SK-N-SH treated with all-trans-retinoic acid at 6 μM for 48 hours (cell line): ENCODE data around the gene BCL3.

Experiments used
- ARNTL ChIP-seq: fragments of 450-650 bp; formaldehyde crosslinking; IDR thresholded peaks from 2 replicates; pipeline ENCODE4 v1.5.0; 2020; ENCODE audit warnings: low read depth, mild to moderate bottlenecking, moderate library complexity, borderline replicate concordance
- ESRRG ChIP-seq: fragments of 250-450 bp; sonication (Bioruptor Pico); IDR thresholded peaks from 2 replicates; pipeline ENCODE4 v1.6.1; 2021; ENCODE audit warnings: mild to moderate bottlenecking
- ISL1 ChIP-seq: fragments of 250-450 bp; sonication (Bioruptor Pico); IDR thresholded peaks from 2 replicates; pipeline ENCODE4 v2.1.2; 2022; ENCODE audit warnings: mild to moderate bottlenecking, moderate library complexity
- PPARA ChIP-seq: fragments of 250-450 bp; sonication (Bioruptor Pico); IDR thresholded peaks from 2 replicates; pipeline ENCODE4 v1.5.0; 2020; ENCODE audit warnings: mild to moderate bottlenecking, borderline replicate concordance
- RARB ChIP-seq: fragments of 250-450 bp; sonication (Bioruptor Pico); IDR thresholded peaks from 2 replicates; pipeline ENCODE4 v1.8.0; 2021; ENCODE audit warnings: mild to moderate bottlenecking, moderate library complexity
- TOX ChIP-seq: fragments of 250-450 bp; sonication (Bioruptor Pico); IDR thresholded peaks from 2 replicates; pipeline ENCODE4 v1.8.0; 2021; ENCODE audit warnings: mild to moderate bottlenecking, moderate library complexity, borderline replicate concordance
- ZFP3 ChIP-seq: fragments of 250-450 bp; sonication (Bioruptor Pico); IDR thresholded peaks from 2 replicates; pipeline ENCODE4 v1.5.0; 2020; ENCODE audit warnings: mild to moderate bottlenecking, moderate library complexity
- ZFP30 ChIP-seq: fragments of 450-650 bp; formaldehyde crosslinking; IDR thresholded peaks from 2 replicates; pipeline ENCODE4 v1.5.0; 2022; ENCODE audit warnings: mild to moderate bottlenecking, moderate library complexity
- ZNF565 ChIP-seq: fragments of 450-650 bp; formaldehyde crosslinking; conservative IDR thresholded peaks from 2 replicates; pipeline ENCODE4 v1.5.0; 2020; ENCODE audit warnings: low read depth, mild to moderate bottlenecking, moderate library complexity
- ZNF70 ChIP-seq: fragments of 450-650 bp; formaldehyde crosslinking; IDR thresholded peaks from 2 replicates; pipeline ENCODE4 v1.5.0; 2020; ENCODE audit warnings: mild to moderate bottlenecking, moderate library complexity
- TF ChIP-seq, protein P1 (sequence below): fragments of 250-450 bp; sonication (Bioruptor Pico); IDR thresholded peaks from 2 replicates; pipeline ENCODE4 v1.8.0; 2020; ENCODE audit warnings: mild to moderate bottlenecking, moderate library complexity, borderline replicate concordance
- TF ChIP-seq, protein P2 (sequence below): fragments of 250-450 bp; sonication (Bioruptor Pico); IDR thresholded peaks from 2 replicates; pipeline ENCODE4 v1.5.1; 2021; ENCODE audit warnings: mild to moderate bottlenecking, moderate library complexity
- TF ChIP-seq, protein P3 (sequence below): fragments of 250-450 bp; sonication (Bioruptor Pico); IDR thresholded peaks from 2 replicates; pipeline ENCODE4 v1.8.0; 2021; ENCODE audit warnings: low read depth, mild to moderate bottlenecking, moderate library complexity, borderline replicate concordance

DNA sequence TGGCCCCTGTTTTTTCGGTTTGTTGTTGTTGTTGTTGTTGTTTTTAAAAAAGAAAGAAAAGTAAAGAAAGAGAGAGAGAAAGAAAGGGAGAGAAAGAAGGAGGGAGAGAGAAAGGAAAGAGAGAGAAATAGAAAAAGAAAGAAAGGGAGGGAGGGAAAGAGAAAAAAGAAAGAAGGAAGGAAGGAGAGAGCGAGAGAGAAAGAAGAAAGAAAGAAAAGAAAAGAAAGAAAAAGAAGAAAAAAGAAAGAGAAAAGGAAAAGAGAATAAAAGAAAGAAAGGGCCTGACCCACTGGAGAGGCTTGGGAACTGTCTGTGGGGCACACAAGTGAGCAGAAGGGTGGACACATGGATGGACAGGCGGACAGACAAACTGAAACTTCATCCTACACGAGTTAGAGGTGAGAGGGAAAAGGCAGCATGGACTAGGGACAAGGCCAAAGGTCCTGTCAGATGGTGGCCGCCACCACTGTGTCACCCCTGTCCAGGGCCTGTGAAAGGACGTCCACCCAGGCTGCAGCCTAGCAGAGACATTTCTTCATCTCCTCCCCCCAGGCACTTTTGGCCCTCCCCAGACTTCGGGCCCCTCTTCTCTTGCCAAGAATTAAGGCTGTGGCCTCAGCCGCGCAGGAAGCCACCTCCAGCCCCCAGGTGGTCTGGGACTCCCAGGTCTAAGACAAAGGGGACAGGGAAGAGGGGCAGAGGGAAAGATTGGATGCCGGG, 51.3 kb downstream of the BCL3 start:
- TF ChIP-seq ARNTL (CRISPR knock-in tag) (no peak), ZFP3 (CRISPR knock-in tag) (no peak), TOX (CRISPR knock-in tag) (no peak), ZNF70 (CRISPR knock-in tag) (no peak), ESRRG (CRISPR knock-in tag) (no peak), ISL1 (CRISPR knock-in tag) (no peak), PPARA (CRISPR knock-in tag) (no peak), RARB (CRISPR knock-in tag) (no peak), ZNF565 (CRISPR knock-in tag) (no peak), ZFP30 (no peak)
- TF ChIP-seq, protein P1, sequence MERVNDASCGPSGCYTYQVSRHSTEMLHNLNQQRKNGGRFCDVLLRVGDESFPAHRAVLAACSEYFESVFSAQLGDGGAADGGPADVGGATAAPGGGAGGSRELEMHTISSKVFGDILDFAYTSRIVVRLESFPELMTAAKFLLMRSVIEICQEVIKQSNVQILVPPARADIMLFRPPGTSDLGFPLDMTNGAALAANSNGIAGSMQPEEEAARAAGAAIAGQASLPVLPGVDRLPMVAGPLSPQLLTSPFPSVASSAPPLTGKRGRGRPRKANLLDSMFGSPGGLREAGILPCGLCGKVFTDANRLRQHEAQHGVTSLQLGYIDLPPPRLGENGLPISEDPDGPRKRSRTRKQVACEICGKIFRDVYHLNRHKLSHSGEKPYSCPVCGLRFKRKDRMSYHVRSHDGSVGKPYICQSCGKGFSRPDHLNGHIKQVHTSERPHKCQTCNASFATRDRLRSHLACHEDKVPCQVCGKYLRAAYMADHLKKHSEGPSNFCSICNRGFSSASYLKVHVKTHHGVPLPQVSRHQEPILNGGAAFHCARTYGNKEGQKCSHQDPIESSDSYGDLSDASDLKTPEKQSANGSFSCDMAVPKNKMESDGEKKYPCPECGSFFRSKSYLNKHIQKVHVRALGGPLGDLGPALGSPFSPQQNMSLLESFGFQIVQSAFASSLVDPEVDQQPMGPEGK = no peak
- TF ChIP-seq, protein P2, sequence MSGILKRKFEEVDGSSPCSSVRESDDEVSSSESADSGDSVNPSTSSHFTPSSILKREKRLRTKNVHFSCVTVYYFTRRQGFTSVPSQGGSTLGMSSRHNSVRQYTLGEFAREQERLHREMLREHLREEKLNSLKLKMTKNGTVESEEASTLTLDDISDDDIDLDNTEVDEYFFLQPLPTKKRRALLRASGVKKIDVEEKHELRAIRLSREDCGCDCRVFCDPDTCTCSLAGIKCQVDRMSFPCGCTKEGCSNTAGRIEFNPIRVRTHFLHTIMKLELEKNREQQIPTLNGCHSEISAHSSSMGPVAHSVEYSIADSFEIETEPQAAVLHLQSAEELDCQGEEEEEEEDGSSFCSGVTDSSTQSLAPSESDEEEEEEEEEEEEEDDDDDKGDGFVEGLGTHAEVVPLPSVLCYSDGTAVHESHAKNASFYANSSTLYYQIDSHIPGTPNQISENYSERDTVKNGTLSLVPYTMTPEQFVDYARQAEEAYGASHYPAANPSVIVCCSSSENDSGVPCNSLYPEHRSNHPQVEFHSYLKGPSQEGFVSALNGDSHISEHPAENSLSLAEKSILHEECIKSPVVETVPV = no peak
- TF ChIP-seq, protein P3, sequence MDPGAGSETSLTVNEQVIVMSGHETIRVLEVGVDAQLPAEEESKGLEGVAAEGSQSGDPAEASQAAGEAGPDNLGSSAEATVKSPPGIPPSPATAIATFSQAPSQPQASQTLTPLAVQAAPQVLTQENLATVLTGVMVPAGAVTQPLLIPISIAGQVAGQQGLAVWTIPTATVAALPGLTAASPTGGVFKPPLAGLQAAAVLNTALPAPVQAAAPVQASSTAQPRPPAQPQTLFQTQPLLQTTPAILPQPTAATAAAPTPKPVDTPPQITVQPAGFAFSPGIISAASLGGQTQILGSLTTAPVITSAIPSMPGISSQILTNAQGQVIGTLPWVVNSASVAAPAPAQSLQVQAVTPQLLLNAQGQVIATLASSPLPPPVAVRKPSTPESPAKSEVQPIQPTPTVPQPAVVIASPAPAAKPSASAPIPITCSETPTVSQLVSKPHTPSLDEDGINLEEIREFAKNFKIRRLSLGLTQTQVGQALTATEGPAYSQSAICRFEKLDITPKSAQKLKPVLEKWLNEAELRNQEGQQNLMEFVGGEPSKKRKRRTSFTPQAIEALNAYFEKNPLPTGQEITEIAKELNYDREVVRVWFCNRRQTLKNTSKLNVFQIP (CRISPR knock-in tag) = no peak
